GM23248 (cell line): ENCODE measurements around the gene LRG1.

Source experiments
- EZH2 ChIP-seq: fragments of 200-600 bp; sonication (generic); IDR thresholded peaks from 2 replicates; pipeline ENCODE4 v1.6.1; 2018; ENCODE audit warnings: antibody characterized with exemption, mild to moderate bottlenecking; ENCODE audit not compliant: insufficient read depth, poor library complexity, severe bottlenecking
- EZH2phosphoT487 ChIP-seq: fragments of 200-600 bp; sonication (generic); IDR thresholded peaks from 2 replicates; pipeline ENCODE4 v1.6.1; 2018; ENCODE audit warnings: antibody characterized with exemption, moderate library complexity, mild to moderate bottlenecking, low read depth; ENCODE audit not compliant: insufficient read depth

- no peak for TF ChIP-seq EZH2phosphoT487
- no peak for TF ChIP-seq EZH2
These were observed 7.7 kb upstream of the LRG1 start for GRCh38 chr19:4547303-4548237.
